Upper lobe of left lung (tissue), 4 donors: ENCODE results near the gene TAF5.

Experiments used
- CTCF ChIP-seq, 6 experiments: fragments of 450-650 bp in 4 of 6; fragments of 200-600 bp in 2 of 6; sonication (generic) in 2 of 6; IDR thresholded peaks; one replicate each; pipeline ENCODE4 v1.5.1; 2016 to 2019; ENCODE audit warnings: antibody characterized with exemption in 6 of 6
- EP300 ChIP-seq, 4 donors: sonication (generic); formaldehyde crosslinking; IDR thresholded peaks; one replicate each; pipeline ENCODE4 v1.5.1; 2017; ENCODE audit warnings: antibody characterized with exemption in 4 of 4, control low read depth in 2 of 4
- POLR2AphosphoS5 ChIP-seq, 2 donors: sonication (generic); formaldehyde crosslinking; IDR thresholded peaks; one replicate each; pipeline ENCODE4 v1.5.1; 2017; ENCODE audit warnings: antibody characterized with exemption in 2 of 2

GRCh38 chr10:103413564-103413963 lies 45.8 kb downstream of the TAF5 start:
- TF ChIP-seq CTCF (IDR thresholded peaks at IDR 0.05) (no peak), EP300 (IDR thresholded peaks at IDR 0.05) (no peak), POLR2AphosphoS5 (IDR thresholded peaks at IDR 0.05) (no peak)
